Measurements from ENCODE around the gene TUBA3C. TPM values are rescaled to one million over a fixed set of nuclear protein-coding genes. Genes with fewer than 3 reads are reported as not detected.
A peak's percentile ranks its signal among the peaks of the same experiment; 100 is the strongest.
"Not testable (repeated sequence)": the region's sequence is repeated elsewhere in the genome, so short reads cannot be mapped to it uniquely, and the experiment has no call there.

TUBA3C gene
- not detected for polyA plus RNA-seq

DNA sequence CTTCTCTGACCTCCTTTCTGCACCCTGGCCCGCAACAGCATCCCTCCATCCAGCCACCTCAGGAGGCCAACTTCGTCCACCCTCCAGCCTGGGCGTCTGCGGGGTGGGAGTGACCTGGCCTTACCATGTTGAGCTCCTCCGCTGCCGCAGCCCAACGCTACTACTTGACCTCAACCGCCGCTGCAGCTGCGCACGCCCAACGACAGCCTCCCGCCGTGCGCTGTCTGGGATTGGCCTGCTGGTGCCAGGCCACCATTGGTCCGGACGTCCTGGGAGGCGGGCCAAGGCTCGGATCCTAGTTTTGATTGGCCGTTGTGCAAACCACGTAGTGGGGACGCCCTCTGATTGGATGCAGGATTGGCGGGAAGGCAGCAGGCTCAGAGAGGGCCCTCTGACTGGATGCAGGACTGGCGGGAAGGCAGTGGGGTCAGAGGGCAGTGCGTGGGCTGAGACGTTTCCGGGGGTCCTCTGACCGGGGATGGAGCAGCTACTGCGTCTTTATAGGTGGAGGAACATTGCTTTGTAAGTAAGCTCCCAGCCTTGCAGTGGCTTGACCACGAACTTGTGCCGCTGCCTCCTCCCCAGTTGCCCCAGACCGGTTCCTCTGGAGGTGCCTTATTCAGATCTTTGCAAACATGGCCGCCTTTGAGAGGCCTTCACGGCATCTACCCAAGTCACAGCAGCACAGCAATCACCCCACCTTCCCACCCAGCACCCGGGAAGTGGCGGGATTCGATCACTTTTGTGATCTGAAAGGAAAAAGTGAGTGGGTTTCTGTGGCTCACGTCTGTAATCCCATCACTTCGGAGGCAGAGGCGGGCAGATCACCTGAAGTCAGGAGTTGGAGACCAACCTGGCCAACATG, at the start of gene TUBA3C:
TUBA3C (minus strand) TSS at position 204 of the 865 bp plus-strand sequence; CDS start at position 127, 77 bp downstream.
- Mint-ChIP-seq H3K4me1 (no peaks in the 10 kb centered on the region), H3K36me3 (no peaks in the 10 kb centered on the region), H3K9me3 (peaks cover 0 to 40% (median 13%) of the 10 kb centered on the region in 6 donors), H3K27me3 (ENCODE audit: low read depth in 3 of 3) (peaks cover 0 to 2% (median 1%) of the 10 kb centered on the region in 3 donors), H3K27ac (no peak within 1 kb of the TSS), H3K4me3 (no peak within 1 kb of the TSS)
- DNase-seq, result no peak

DNA sequence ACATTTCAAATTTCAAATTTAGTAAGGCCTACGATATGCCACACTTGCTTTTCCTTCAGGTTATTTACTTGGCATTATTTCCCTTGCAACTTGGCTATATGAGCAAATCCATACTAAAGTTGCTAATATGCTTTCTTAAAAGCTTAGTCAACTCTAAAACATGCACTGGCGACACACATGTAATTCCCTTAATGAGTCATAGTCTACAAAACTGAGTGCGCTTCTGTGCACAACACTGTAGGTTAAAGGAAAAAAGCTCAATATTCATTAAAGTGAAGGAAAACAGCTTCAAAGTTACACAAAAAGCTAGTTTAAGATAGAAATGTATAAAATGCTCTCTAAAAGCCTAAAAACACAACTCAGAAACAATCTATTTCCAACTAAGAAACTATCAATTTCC, 25.8 kb upstream of the TUBA3C start:
- not testable (repeated sequence) for H3K9me3 Mint-ChIP-seq; H3K27me3 Mint-ChIP-seq (ENCODE audit: low read depth in 3 of 3); DNase-seq; H3K4me3 Mint-ChIP-seq; H3K4me1 Mint-ChIP-seq; H3K27ac Mint-ChIP-seq; H3K36me3 Mint-ChIP-seq

DNA sequence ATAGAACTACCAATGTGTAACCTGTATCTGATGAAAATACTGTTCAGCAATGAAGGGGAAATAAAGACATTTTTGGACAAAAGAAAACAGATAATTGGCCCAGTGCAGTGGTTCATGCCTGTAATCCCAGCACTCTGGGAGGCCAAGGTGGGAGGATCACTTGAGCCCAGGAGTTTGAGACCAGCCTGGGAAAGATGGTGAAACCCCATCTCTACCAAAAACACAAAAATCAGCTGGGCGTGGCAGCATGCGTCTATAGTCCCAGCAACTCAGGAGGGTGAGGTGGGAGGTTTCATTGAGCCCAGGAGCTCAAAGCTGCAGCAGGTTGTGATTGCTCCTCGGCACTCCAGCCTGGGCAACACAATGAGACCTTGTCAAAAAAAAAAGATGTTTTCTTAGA, 11.0 kb upstream of the TUBA3C start:
- H3K36me3 Mint-ChIP-seq; H3K27me3 Mint-ChIP-seq (ENCODE audit: low read depth in 3 of 3); H3K27ac Mint-ChIP-seq; H3K4me1 Mint-ChIP-seq; H3K4me3 Mint-ChIP-seq; DNase-seq: not testable (repeated sequence)
- peaks cover 0 to 22% (median 17%) of the 10 kb centered on the region in 6 donors for H3K9me3 Mint-ChIP-seq

DNA sequence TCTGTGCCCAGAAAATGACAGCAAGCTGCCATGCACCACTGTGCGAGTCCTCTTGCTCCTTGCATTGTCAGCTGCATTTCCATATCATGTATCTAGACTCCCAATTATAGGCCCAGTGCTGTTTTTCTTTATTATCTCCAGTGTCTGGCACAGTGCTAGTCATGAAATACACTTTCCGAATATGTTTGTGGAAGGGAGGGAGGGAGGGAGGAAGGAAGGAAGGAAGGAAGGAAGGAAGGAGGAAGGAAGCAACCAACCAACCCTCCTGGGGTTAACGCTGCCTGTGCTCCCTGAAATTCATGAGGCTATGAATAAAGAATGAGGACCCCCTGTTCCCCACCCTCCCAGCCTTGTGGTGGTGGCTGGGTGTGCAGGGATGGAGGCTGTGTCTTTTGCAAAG, 8.3 kb upstream of the TUBA3C start:
- not testable (repeated sequence) for H3K4me1 Mint-ChIP-seq; H3K27me3 Mint-ChIP-seq (ENCODE audit: low read depth in 3 of 3); H3K27ac Mint-ChIP-seq; DNase-seq; H3K36me3 Mint-ChIP-seq; H3K4me3 Mint-ChIP-seq
- peaks cover 5 to 31% (median 18%) of the 10 kb centered on the region in 6 donors for H3K9me3 Mint-ChIP-seq

DNA sequence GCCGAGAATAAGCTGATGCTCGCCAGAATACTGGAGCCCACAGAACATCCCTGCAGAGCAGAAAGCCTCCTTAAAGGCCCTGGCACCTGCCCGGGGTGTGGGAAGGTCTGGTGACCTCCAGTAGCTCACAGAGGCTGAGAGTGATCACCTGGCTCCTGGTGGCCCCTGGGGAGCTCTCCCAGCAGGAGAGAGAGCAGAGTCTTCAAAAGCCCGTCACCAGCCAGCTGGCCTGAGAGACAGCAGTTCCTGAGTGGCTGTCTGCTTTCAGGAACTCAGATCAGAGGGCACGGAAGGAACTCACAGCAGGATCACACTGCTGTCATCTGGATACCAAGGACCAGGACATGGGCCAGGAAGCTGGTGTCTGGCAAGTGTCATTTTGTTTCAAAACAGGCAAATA, 7.7 kb upstream of the TUBA3C start:
- not testable (repeated sequence) for H3K27ac Mint-ChIP-seq, H3K4me3 Mint-ChIP-seq, DNase-seq

DNA sequence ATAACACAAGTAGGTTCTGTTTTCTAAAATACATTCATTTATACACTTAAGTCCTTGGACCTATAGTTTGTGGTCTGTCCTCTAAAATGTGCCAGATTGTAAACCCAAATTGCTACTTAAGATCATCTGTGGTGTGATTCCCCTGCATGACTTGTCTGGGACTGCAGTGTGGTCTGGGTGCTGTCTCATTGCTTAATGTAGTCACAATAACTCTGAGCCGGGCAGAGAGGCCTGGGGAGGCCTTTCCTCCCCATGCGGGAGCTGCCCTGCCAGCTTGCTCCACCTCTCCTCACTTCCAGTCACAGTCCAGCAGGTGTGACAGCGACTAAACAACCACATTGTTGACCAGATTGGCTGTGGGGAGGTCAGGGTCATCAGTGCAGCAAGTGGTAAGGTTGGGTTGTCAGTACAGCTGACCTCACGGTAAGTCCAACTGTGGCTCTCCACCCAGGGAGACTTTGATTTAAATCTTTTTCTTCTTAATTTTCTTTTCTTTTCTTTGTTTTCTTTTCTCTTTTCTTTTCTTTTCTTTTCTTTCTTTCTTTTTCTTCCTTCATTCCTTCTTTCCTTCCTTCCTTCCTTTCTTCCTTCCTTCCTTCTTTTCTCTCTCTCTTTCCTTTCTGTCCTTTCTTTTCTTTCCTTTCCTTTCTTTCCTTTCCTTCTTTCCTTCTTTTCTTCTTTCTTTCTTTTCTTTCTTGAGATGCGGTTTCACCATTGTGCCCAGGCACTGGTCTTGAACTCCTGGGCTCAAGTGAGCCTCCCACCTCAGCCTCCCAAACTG, 4.4 kb upstream of the TUBA3C start:
- Mint-ChIP-seq H3K27ac (peak overlapping the region in 1 of 6 donors; percentile 36), H3K27me3 (ENCODE audit: low read depth in 3 of 3) (no peaks in the 10 kb centered on the region), H3K36me3 (peaks cover 0 to 2% (median 0%) of the 10 kb centered on the region in 3 donors), H3K4me3 (no peak overlapping the region), H3K9me3 (peaks cover 0 to 31% (median 17%) of the 10 kb centered on the region in 6 donors), H3K4me1 (no peaks in the 10 kb centered on the region)
- no peak for DNase-seq

More for the DNA sequence above, 7.7 kb upstream of the TUBA3C start:
- H3K4me1 Mint-ChIP-seq; H3K36me3 Mint-ChIP-seq; H3K27me3 Mint-ChIP-seq (ENCODE audit: low read depth in 3 of 3): not testable (repeated sequence)
- H3K9me3 Mint-ChIP-seq, result peaks cover 5 to 27% (median 17%) of the 10 kb centered on the region in 6 donors

DNA sequence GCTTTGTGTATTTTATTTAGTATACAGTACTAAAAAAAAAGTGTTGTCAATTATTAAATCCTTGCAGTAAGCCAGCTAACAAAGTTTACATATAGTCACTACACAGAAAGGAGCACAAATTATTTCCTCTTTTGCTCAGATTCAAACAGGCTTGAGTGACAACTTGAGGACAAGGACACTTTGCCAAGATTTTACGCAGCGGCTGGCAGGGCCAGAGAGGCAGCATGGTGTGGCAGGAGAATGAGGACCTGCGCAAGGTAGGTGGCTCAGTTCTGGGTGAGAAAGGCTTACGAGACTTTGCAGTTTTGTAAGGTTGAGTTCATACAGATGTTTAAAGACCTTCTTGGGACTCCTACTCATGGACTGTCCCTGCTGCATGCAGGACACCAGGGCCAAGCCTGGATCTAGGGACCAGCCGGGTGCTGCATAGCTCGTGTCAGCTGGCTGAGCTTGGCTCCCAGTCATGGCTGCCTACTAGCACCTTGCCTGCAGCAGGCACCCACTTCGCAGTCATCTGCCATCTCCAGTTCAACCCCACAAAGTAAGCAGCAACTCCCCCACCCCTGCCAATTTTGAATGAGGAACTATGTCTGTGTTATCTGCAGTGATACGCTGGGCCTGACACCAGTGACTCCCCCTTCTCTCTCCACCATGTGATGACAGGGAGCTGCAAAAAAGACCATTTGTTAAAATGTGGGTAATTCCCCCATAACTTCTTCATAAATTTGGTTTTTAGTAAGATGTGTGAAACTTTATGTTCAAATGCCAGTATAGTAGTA, 3.7 kb upstream of the TUBA3C start:
- Mint-ChIP-seq H3K36me3 (peaks cover 0 to 2% (median 0%) of the 10 kb centered on the region in 3 donors), H3K4me3 (no peak overlapping the region), H3K27me3 (ENCODE audit: low read depth in 3 of 3) (no peaks in the 10 kb centered on the region), H3K9me3 (peaks cover 0 to 31% (median 16%) of the 10 kb centered on the region in 6 donors), H3K27ac (peak overlapping the region in 1 of 6 donors; percentile 36), H3K4me1 (no peaks in the 10 kb centered on the region)
- no peak for DNase-seq

DNA sequence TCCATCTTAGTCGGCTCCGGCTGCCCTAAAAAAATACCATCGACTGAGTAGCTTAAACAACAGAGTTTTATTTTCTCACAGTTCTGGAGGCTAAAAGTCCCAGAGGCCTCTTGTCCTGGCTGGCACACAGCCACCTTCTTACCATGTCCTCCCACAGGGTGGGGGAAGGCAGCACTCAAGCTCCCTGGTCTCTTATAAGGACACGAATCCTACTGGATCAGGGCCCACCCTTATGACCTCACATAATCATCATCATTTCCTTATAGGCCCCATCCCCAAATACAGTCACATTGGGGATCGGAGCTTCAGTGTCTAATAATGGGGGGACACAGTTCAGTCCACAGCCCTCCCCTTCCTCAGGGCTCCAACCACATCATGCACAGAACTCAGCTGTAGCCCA, 2.6 kb upstream of the TUBA3C start:
- DNase-seq, result no peak
- H3K36me3 Mint-ChIP-seq, result peaks cover 0 to 2% (median 0%) of the 10 kb centered on the region in 3 donors
- H3K4me1 Mint-ChIP-seq, result no peaks in the 10 kb centered on the region
- H3K27ac Mint-ChIP-seq, result no peak overlapping the region
- no peak overlapping the region for H3K4me3 Mint-ChIP-seq
- no peaks in the 10 kb centered on the region for H3K27me3 Mint-ChIP-seq (ENCODE audit: low read depth in 3 of 3)
- peaks cover 0 to 39% (median 15%) of the 10 kb centered on the region in 6 donors for H3K9me3 Mint-ChIP-seq

DNA sequence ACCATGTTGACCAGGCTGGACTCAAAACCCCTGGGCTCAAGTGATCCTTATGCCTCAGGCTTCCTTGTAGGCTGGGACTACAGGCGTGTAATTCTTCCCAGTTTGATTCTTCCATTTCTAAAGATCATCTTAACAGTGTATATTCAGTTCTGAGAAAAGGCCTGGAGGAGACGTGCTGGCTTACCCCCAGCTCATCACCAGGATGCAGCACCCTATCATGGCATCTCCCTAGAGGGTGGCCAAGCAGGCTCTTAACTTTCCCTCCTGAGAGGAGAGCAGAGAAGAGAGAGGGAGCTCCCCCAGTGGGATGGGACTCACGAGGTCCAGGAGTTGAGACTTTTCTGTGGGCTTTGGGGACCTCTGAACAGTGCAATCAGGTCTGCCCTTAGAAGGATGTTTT, 2.1 kb upstream of the TUBA3C start:
- no peak overlapping the region for H3K27ac Mint-ChIP-seq
- H3K36me3 Mint-ChIP-seq, result peaks cover 0 to 2% (median 0%) of the 10 kb centered on the region in 3 donors
- H3K27me3 Mint-ChIP-seq (ENCODE audit: low read depth in 3 of 3), result no peaks in the 10 kb centered on the region
- no peak for DNase-seq
- H3K9me3 Mint-ChIP-seq, result peaks cover 0 to 38% (median 15%) of the 10 kb centered on the region in 6 donors
- H3K4me1 Mint-ChIP-seq, result no peaks in the 10 kb centered on the region
- no peak overlapping the region for H3K4me3 Mint-ChIP-seq

DNA sequence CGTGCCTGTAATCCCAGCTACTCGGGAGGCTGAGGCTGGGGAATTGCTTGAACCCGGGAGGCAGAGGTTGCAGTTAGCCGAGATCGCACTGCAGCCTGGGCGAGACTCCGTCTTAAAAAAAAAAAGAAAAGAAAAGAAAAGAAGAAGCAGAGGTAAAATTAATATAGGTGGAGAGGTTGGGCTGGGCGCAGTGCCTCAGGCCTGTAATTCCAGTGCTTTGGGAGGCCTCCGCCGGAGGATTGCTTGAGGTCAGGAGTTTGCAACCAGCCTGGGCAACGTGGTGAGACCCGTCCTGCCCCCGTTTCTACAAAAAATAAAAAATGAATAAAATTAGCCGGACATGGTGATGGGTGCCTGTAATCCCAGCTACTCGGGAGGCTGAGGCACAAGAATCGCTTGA, 912 bp upstream of the TUBA3C start:
- H3K27ac Mint-ChIP-seq, result no peak overlapping the region
- peaks cover 0 to 2% (median 0%) of the 10 kb centered on the region in 3 donors for H3K36me3 Mint-ChIP-seq
- H3K27me3 Mint-ChIP-seq (ENCODE audit: low read depth in 3 of 3), result no peaks in the 10 kb centered on the region
- no peak for DNase-seq
- peaks cover 0 to 41% (median 15%) of the 10 kb centered on the region in 6 donors for H3K9me3 Mint-ChIP-seq
- no peaks in the 10 kb centered on the region for H3K4me1 Mint-ChIP-seq
- H3K4me3 Mint-ChIP-seq, result no peak overlapping the region

DNA sequence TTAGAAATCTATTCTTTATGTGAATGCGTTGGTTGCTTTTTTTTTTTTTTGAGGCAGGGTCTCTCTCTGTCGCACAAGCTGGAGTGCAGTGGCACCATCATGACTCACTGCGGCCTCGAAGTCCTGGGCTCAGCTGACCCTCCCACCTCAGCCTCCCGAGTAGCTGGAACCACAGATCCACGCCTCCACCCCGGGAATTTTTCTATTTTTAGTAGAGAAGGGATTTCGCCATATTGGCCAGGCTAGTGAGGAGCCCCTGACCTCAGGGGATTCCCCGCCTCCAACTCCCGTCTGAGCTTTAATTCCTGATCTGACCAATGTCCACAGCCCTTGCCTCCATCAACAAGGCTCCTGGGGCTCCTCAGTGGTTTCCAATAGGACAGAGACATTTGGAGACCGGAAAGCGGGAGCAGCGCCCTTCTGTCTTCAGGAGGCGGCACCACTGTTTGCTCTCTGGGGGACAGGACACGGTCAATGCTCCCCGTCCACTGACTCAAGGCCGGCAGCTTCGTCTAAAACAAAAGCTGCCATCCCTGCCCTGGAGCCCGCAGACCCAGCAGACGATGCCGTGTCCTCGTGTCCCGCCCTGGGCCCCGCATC, 503 bp downstream of the TUBA3C start:
- Mint-ChIP-seq H3K9me3 (peaks cover 0 to 34% (median 12%) of the 10 kb centered on the region in 6 donors), H3K36me3 (no peaks in the 10 kb centered on the region), H3K27ac (no peak overlapping the region), H3K4me3 (no peak overlapping the region), H3K27me3 (ENCODE audit: low read depth in 3 of 3) (peaks cover 0 to 2% (median 2%) of the 10 kb centered on the region in 3 donors), H3K4me1 (no peaks in the 10 kb centered on the region)
- DNase-seq, result no peak

DNA sequence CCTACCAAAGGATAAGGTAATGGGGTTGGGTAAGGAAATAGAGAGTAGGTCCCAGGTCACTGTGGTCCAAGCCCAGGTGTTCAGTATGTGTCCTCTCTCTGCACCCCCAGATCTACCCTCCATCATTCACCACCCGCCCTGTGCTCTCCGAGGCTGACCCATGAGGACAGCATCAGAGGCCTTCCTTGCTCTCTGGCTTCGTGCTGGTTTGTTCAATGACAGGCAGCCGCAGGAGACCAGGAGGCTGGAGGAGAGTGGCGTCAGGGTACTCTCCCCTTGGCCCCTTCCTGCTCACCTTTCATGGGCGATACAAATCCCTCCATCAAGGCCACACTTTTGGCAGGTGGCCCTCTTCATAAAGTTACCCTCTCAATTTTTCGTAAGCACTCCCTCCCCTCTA, 1.7 kb downstream of the TUBA3C start:
- no peak overlapping the region for H3K4me3 Mint-ChIP-seq
- H3K27ac Mint-ChIP-seq, result no peak overlapping the region
- no peak for DNase-seq
- H3K27me3 Mint-ChIP-seq (ENCODE audit: low read depth in 3 of 3), result peaks cover 0 to 2% (median 2%) of the 10 kb centered on the region in 3 donors
- H3K4me1 Mint-ChIP-seq, result no peaks in the 10 kb centered on the region
- H3K36me3 Mint-ChIP-seq, result peaks cover 0 to 4% (median 0%) of the 10 kb centered on the region in 3 donors
- H3K9me3 Mint-ChIP-seq, result peaks cover 3 to 24% (median 12%) of the 10 kb centered on the region in 6 donors

Data from immature natural killer cell (primary cell).